ENCODE data around the gene HPS6.

DNA sequence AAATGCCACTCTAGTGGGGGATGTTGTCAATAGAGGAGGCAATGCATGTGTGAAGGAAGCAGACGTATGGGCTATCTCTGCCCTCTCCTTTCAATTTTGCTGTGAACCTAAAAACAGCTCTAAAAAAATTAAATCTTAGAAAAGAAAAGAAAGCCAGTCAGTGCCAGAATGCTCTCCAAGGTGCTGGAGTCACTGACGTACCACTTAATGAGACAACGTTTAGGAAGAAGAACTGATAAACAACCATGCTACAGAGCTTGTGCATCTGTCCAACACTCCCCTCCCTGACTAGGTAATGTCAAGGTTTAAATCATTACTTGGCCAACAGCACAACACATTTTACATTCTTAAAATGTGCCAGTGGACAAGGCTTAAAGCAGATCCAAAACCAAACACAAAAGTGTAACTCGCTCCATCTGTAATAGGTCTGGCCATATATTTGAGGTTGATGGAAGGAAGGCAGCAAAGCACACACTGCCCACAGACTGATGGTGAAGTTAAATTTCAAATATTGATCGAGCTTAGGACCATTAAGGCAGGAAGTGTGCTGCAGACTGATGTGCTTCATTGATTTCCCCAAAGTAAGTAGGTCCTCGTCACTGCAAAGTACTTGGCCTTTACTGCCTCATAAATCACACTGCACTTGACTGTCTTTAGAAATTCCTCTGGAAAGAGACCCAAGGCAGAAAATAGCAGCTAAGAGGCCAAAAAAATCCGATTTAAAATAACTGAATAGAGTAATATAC, 24.7 kb upstream of the HPS6 start:
- TF ChIP-seq, protein P1, sequence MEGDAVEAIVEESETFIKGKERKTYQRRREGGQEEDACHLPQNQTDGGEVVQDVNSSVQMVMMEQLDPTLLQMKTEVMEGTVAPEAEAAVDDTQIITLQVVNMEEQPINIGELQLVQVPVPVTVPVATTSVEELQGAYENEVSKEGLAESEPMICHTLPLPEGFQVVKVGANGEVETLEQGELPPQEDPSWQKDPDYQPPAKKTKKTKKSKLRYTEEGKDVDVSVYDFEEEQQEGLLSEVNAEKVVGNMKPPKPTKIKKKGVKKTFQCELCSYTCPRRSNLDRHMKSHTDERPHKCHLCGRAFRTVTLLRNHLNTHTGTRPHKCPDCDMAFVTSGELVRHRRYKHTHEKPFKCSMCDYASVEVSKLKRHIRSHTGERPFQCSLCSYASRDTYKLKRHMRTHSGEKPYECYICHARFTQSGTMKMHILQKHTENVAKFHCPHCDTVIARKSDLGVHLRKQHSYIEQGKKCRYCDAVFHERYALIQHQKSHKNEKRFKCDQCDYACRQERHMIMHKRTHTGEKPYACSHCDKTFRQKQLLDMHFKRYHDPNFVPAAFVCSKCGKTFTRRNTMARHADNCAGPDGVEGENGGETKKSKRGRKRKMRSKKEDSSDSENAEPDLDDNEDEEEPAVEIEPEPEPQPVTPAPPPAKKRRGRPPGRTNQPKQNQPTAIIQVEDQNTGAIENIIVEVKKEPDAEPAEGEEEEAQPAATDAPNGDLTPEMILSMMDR (IDR thresholded peaks at IDR 0.05): no peak
- TF ChIP-seq GABPB1 (CRISPR knock-in tag; IDR thresholded peaks at IDR 0.05) (no peak), NFATC4 (CRISPR knock-in tag; IDR thresholded peaks at IDR 0.05) (no peak), SP1 (CRISPR knock-in tag; conservative IDR thresholded peaks at IDR 0.05) (no peak)
- TF ChIP-seq, protein P2, sequence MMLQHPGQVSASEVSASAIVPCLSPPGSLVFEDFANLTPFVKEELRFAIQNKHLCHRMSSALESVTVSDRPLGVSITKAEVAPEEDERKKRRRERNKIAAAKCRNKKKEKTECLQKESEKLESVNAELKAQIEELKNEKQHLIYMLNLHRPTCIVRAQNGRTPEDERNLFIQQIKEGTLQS (CRISPR knock-in tag; conservative IDR thresholded peaks at IDR 0.05): no peak

Data from WTC11 (cell line).